ENCODE measurements around the gene CACNA1C.

The CACNA1C gene

DNA sequence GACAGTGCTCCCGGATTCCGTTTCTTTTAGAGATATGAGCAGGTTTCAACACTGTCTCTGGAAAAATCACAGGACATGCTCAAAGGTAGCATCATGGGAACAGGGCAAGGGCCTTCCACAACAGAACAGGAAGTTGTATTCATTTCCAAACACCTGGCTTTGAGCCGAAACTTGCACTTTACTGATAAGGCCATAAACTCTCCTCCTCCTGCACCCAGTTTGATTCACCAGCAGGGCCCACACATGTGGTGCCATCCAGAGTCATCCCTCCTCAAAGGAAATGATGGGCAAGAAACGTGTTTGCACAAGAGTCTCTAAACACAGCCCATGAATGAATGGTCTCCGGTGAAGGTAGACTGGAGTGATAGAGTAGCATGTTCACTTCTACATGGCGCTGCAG, 473.6 kb downstream of the CACNA1C start:
- no peaks in the 10 kb centered on the region for H4K20me1 ChIP-seq (ENCODE audit: insufficient read depth, low read length)
- peaks cover 10% of the 10 kb centered on the region for H3K27me3 ChIP-seq (ENCODE audit: insufficient read depth, low read length, poor library complexity)
- H3K27ac ChIP-seq (ENCODE audit: low read length): no peak overlapping the region
- no peak overlapping the region for H3K9ac ChIP-seq (ENCODE audit: low read depth, low read length)
- ATAC-seq (ENCODE audit: insufficient read depth, low read depth): no peak
- no peaks in the 10 kb centered on the region for H3K36me3 ChIP-seq (ENCODE audit: insufficient read depth, low read length)
- H3K4me2 ChIP-seq (ENCODE audit: insufficient read depth, low read length): no peak overlapping the region
- H2AFZ ChIP-seq (ENCODE audit: low read depth, low read length): no peak overlapping the region
- H3K4me1 ChIP-seq (ENCODE audit: insufficient read depth, low read length): no peaks in the 10 kb centered on the region
- DNase-seq: no peak
- no peak for TF ChIP-seq CTCF (IDR thresholded peaks at IDR 0.05; ENCODE audit: borderline replicate concordance, extremely low read depth, low read length, poor library complexity, severe bottlenecking)
- TF ChIP-seq EZH2 (IDR thresholded peaks at IDR 0.05; ENCODE audit: borderline replicate concordance, low read depth, low read length, severe bottlenecking): no peak
- H3K79me2 ChIP-seq (ENCODE audit: insufficient read depth, low read length): no peaks in the 10 kb centered on the region
- no peaks in the 10 kb centered on the region for H3K9me3 ChIP-seq (ENCODE audit: insufficient read depth, low read length, severe bottlenecking)
- H3K4me3 ChIP-seq (ENCODE audit: low read depth in 1 of 2, low read length in 2 of 2): no peak overlapping the region

DNA sequence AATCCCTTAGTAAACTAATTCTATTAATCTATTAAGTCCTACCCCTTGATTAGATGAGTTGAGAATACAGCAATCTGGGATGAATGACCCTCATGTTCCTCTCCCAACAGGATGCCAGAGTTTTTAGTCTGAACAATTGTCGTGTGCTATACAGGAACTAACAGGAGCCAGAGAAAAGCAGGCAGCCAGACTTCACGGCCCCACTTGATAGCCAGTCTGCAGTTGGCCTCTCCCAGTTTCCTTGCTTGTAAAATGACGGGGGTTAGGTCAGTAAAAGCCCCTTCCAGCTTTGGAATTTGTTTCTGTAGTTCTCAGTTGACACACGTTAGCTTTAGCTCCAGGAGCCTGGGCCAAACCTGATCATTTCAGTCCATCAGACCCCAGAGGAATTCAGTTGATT, 475.2 kb downstream of the CACNA1C start:
- peaks cover 2% of the 10 kb centered on the region; the same call in 1 of the 2 replicates for H4K20me1 ChIP-seq (ENCODE audit: insufficient read depth, low read length)
- H3K79me2 ChIP-seq (ENCODE audit: insufficient read depth, low read length): no peaks in the 10 kb centered on the region
- no peak for DNase-seq
- no peaks in the 10 kb centered on the region for H3K9me3 ChIP-seq (ENCODE audit: insufficient read depth, low read length, severe bottlenecking)
- no peak overlapping the region for H3K4me3 ChIP-seq (ENCODE audit: low read depth in 1 of 2, low read length in 2 of 2)
- no peak overlapping the region for H2AFZ ChIP-seq (ENCODE audit: low read depth, low read length)
- ATAC-seq (ENCODE audit: insufficient read depth, low read depth): no peak
- no peak for TF ChIP-seq EZH2 (IDR thresholded peaks at IDR 0.05; ENCODE audit: borderline replicate concordance, low read depth, low read length, severe bottlenecking)
- TF ChIP-seq CTCF (IDR thresholded peaks at IDR 0.05; ENCODE audit: borderline replicate concordance, extremely low read depth, low read length, poor library complexity, severe bottlenecking): no peak
- no peaks in the 10 kb centered on the region for H3K4me1 ChIP-seq (ENCODE audit: insufficient read depth, low read length)
- H3K4me2 ChIP-seq (ENCODE audit: insufficient read depth, low read length): no peak overlapping the region
- H3K36me3 ChIP-seq (ENCODE audit: insufficient read depth, low read length): no peaks in the 10 kb centered on the region
- no peak overlapping the region for H3K9ac ChIP-seq (ENCODE audit: low read depth, low read length)
- no peak overlapping the region for H3K27ac ChIP-seq (ENCODE audit: low read length)
- H3K27me3 ChIP-seq (ENCODE audit: insufficient read depth, low read length, poor library complexity): peaks cover 18% of the 10 kb centered on the region

DNA sequence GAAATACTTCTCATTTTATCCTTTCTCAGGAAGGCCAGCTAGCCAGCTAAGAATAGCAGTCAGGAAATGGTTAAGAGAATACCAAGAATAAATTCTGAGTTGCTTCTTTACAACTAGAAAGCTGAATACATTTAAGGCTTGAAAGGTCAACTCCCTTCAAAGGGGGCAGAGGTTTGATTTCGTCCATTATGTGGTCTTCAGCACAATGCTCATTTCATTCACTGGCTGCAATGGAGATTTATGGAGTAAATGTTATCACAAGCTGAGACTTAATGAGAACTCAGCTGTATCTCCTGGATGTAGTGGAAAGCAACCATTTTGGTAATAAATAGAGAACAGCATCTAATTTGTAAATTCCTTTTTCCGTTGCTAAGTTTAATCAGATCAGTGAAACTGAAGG, 477.0 kb downstream of the CACNA1C start:
- H3K4me2 ChIP-seq (ENCODE audit: insufficient read depth, low read length): no peak overlapping the region
- DNase-seq (no peak), ATAC-seq (ENCODE audit: insufficient read depth, low read depth) (no peak)
- H3K4me1 ChIP-seq (ENCODE audit: insufficient read depth, low read length): no peaks in the 10 kb centered on the region
- H3K9me3 ChIP-seq (ENCODE audit: insufficient read depth, low read length, severe bottlenecking): no peaks in the 10 kb centered on the region
- H3K9ac ChIP-seq (ENCODE audit: low read depth, low read length): no peak overlapping the region
- H3K79me2 ChIP-seq (ENCODE audit: insufficient read depth, low read length): no peaks in the 10 kb centered on the region
- peaks cover 2% of the 10 kb centered on the region; the same call in 1 of the 2 replicates for H4K20me1 ChIP-seq (ENCODE audit: insufficient read depth, low read length)
- H3K4me3 ChIP-seq (ENCODE audit: low read depth in 1 of 2, low read length in 2 of 2): no peak overlapping the region
- TF ChIP-seq CTCF (IDR thresholded peaks at IDR 0.05; ENCODE audit: borderline replicate concordance, extremely low read depth, low read length, poor library complexity, severe bottlenecking): no peak
- no peak for TF ChIP-seq EZH2 (IDR thresholded peaks at IDR 0.05; ENCODE audit: borderline replicate concordance, low read depth, low read length, severe bottlenecking)
- H3K27me3 ChIP-seq (ENCODE audit: insufficient read depth, low read length, poor library complexity): peaks cover 21% of the 10 kb centered on the region
- H3K27ac ChIP-seq (ENCODE audit: low read length): no peak overlapping the region
- H2AFZ ChIP-seq (ENCODE audit: low read depth, low read length): no peak overlapping the region
- no peaks in the 10 kb centered on the region for H3K36me3 ChIP-seq (ENCODE audit: insufficient read depth, low read length)

- Histone ChIP-seq H3K9ac (ENCODE audit: low read depth, low read length) (no peak overlapping the region), H3K36me3 (ENCODE audit: insufficient read depth, low read length) (no peaks in the 10 kb centered on the region), H3K27ac (ENCODE audit: low read length) (no peak overlapping the region), H4K20me1 (ENCODE audit: insufficient read depth, low read length) (peaks cover 2% of the 10 kb centered on the region; the same call in 1 of the 2 replicates), H3K4me3 (ENCODE audit: low read depth in 1 of 2, low read length in 2 of 2) (no peak overlapping the region), H3K9me3 (ENCODE audit: insufficient read depth, low read length, severe bottlenecking) (no peaks in the 10 kb centered on the region), H3K79me2 (ENCODE audit: insufficient read depth, low read length) (no peaks in the 10 kb centered on the region), H3K27me3 (ENCODE audit: insufficient read depth, low read length, poor library complexity) (peaks cover 21% of the 10 kb centered on the region), H3K4me1 (ENCODE audit: insufficient read depth, low read length) (no peaks in the 10 kb centered on the region), H3K4me2 (ENCODE audit: insufficient read depth, low read length) (no peak overlapping the region), H2AFZ (ENCODE audit: low read depth, low read length) (no peak overlapping the region)
- DNase-seq (no peak), ATAC-seq (ENCODE audit: insufficient read depth, low read depth) (no peak)
- TF ChIP-seq EZH2 (IDR thresholded peaks at IDR 0.05; ENCODE audit: borderline replicate concordance, low read depth, low read length, severe bottlenecking): no peak
- no peak for TF ChIP-seq CTCF (IDR thresholded peaks at IDR 0.05; ENCODE audit: borderline replicate concordance, extremely low read depth, low read length, poor library complexity, severe bottlenecking)
Observed at GRCh38 chr12:2531371-2531770, 478.6 kb downstream of the CACNA1C start.

Data from DND-41 (cell line).